Measurements from ENCODE around the gene OGFOD1.

Gene OGFOD1

GRCh38 chr16:56428091-56428490 is 23.3 kb upstream of the OGFOD1 start:
- DNase-seq = no peak

- no peak for DNase-seq
Observed at GRCh38 chr16:56436258-56436657, 15.1 kb upstream of the OGFOD1 start.

GRCh38 chr16:56438038-56438437 is 13.3 kb upstream of the OGFOD1 start:
- no peak for DNase-seq

- no peak for DNase-seq
Observed at GRCh38 chr16:56447286-56447685, 4.1 kb upstream of the OGFOD1 start.

- no peak for DNase-seq
Observed at GRCh38 chr16:56448005-56448404, 3.3 kb upstream of the OGFOD1 start.

- DNase-seq = no peak
Observed at GRCh38 chr16:56450275-56450985, 924 bp upstream of the OGFOD1 start.

- no peak for DNase-seq
Observed at GRCh38 chr16:56451753-56452689, 667 bp downstream of the OGFOD1 start.

GRCh38 chr16:56457927-56458470 is 6.6 kb downstream of the OGFOD1 start:
- DNase-seq = no peak

GRCh38 chr16:56460101-56460500 is 8.7 kb downstream of the OGFOD1 start:
- no peak for DNase-seq

- DNase-seq = no peak
Observed at GRCh38 chr16:56462064-56462796, 10.9 kb downstream of the OGFOD1 start.

- DNase-seq = no peak
Observed at GRCh38 chr16:56463153-56463552, 11.8 kb downstream of the OGFOD1 start.

GRCh38 chr16:56466344-56466743 is 15.0 kb downstream of the OGFOD1 start:
- no peak for DNase-seq

GRCh38 chr16:56468800-56469199 is 17.4 kb downstream of the OGFOD1 start:
- no peak for DNase-seq

GRCh38 chr16:56469748-56470147 is 18.4 kb downstream of the OGFOD1 start:
- DNase-seq = no peak

GRCh38 chr16:56470232-56470631 is 18.9 kb downstream of the OGFOD1 start:
- no peak for DNase-seq

GRCh38 chr16:56470666-56471065 is 19.3 kb downstream of the OGFOD1 start:
- DNase-seq = no peak

- DNase-seq = no peak
Observed at GRCh38 chr16:56475201-56475600, 23.8 kb downstream of the OGFOD1 start.

- DNase-seq = peak; percentile 83
Observed at GRCh38 chr16:56477096-56477878, 25.9 kb downstream of the OGFOD1 start.

- DNase-seq = no peak
Observed at GRCh38 chr16:56478281-56479049, 27.1 kb downstream of the OGFOD1 start.

- DNase-seq = no peak
Observed at GRCh38 chr16:56479469-56479868, 28.1 kb downstream of the OGFOD1 start.

- no peak for DNase-seq
Observed at GRCh38 chr16:56480776-56481467, 29.6 kb downstream of the OGFOD1 start.
